GM19438 (cell line): ENCODE measurements around the gene BRD3.

Experiments used
- ATAC-seq: cut with Tn5 transposase; IDR thresholded peaks from one replicate; pipeline ENCODE4 v1.9.1; 2021; ENCODE audit warnings: low read depth; ENCODE audit not compliant: unreplicated experiment

Gene BRD3

DNA sequence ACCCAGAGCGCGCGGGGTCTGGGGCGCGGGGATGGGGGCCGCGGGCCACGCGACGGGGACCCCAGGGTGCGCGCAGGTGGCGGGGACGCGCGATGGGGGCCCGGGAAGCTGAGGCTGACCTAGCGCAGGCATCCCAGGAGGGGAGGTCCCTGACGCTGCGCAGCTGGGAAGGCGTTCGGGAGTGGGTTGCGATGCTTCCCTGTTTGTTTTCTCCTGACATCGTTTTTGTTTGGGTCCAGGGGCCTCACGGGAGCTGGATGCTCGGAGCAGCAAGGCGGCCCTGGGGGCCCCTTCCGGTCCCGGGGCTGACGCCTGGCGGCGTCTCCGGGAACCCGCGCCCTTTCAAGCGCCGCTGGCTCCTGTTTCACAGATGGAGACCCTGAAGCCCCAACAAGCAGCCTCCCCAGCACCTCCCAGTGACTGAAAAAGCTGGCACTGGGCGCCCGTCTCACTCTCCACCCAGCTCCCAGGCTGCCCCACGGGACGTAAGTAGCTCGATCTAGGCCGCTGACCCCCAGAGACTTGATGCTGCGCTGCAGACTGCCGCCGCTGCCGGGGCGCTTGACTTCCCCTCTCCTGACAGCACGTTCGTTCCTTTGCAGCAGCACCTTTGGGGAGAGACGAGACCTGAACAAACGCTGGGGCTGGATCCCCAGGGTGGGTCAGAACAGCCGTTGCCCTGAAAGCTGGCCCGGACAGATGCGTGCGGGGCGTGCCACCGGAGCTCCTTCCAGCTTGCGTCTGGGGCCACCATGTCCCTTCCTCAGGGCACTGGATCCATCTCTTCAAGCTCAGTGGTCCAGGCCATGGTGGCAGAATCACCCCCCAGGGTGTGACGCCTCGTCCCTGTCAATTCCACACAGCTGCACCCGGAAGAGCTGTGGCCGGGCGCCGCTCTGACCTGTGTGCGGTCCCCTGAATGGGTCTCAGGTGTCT, 42.0 kb downstream of the BRD3 start:
- ATAC-seq, result peak; percentile 56

DNA sequence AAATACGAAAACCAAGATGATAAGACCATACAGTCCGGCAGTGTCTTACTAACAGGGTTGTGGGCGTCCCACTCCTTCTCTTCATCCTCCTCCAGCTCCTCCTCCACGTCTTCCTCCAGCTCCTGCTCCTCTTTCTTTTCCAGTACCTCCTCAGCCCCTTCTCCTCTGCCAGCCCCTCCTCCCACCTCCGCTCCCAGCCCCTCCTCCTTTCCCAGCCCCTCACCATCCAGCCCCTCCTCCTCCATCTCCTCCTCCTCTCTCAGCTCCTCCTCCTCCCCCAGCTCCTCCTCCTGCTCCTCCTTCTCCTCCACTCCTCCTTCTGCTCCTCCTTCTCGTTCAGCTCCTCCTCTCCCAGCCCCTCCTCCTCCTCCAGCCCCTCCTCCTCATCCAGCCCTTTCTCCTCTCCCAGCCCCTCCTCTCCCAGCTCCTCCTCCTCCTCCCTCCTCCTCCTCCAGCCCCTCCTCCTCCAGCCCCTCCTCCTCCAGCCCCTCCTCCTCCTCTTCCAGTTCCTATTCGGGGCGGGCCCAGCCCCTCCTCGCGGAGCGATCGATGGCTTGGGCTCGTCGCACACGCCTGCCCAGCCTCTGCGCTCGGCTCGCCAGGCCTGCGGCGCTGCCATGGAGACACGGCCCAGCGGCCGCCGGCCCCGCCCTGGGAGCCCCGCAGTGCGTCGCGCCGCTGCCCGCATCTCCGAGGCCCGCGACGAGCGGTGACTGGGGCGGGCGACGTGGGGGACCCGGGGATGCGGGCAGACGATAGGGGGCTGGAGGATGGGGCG, 42.8 kb downstream of the BRD3 start, which contains the start of gene BRD3OS:
Gene BRD3OS (plus strand): TSS at position 654 of the 778 bp plus-strand sequence. CDS start 1,267 bp downstream, outside the sequence.
- peak; percentile 82 for ATAC-seq

DNA sequence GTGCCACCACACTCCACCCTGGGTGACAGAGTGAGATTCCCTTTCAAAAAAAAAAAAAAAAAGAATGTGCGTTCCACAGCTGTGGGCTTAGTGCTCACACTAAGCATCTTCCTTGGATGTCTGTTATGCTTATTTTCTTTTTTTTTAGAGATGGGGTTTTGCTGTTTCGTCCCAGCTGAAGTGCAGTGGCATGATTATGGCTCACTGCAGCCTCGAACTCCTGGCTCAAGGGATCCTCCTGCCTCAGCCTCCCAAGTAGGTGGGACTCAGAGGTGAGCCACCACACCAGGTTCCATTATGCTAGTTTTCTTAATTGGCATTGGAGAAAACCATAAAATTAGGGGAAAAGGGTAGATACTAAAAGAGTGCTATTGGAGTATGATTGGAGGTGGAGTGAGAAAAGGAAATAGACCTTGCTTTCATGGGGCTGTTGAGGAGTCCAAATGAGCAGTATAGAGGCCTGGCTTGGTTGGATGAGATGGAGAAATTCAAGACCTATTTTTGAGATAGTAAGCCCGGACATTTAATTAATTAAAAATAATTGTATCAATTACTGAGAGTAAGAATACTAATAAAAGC, 43.5 kb downstream of the BRD3 start:
- ATAC-seq, result no peak

DNA sequence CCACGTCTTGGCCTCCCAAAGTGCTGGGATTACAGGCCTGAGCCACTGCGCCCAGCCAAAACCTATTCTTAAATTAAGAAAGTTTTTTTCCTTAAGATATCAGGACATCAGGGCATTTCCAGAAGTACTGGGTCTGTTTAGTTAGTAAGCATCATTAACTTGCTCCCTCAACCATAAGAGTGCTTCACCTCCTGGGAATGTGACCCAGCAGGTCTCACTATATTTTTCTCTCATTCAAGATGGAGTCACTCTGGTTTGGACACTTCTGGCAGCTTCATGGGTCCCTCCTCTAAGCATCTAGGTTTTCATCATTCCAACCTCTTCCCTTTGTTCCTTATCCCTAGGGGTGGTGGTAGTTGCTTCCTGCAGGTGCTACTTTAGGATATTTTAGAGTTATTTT, 52.9 kb downstream of the BRD3 start:
- ATAC-seq, result no peak

DNA sequence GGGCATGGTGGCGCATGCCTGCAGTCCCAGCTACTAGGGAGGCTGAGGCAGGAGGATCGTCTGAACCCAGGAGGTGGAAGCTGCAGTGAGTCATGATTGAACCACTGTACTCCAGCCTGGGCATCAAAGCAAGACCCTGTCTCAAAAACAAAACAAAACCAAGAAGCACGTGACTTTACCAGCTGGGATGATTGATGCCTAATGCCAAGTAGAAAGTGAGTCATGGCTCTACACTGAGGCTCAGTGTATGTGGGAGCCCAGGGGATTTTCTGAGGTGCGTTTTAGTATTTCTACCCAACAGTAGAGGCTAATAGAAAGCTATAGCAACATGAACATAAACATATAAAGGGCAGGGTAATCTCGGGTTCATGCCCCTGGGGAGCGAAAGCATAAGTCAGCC, 56.4 kb downstream of the BRD3 start:
- ATAC-seq, result no peak

DNA sequence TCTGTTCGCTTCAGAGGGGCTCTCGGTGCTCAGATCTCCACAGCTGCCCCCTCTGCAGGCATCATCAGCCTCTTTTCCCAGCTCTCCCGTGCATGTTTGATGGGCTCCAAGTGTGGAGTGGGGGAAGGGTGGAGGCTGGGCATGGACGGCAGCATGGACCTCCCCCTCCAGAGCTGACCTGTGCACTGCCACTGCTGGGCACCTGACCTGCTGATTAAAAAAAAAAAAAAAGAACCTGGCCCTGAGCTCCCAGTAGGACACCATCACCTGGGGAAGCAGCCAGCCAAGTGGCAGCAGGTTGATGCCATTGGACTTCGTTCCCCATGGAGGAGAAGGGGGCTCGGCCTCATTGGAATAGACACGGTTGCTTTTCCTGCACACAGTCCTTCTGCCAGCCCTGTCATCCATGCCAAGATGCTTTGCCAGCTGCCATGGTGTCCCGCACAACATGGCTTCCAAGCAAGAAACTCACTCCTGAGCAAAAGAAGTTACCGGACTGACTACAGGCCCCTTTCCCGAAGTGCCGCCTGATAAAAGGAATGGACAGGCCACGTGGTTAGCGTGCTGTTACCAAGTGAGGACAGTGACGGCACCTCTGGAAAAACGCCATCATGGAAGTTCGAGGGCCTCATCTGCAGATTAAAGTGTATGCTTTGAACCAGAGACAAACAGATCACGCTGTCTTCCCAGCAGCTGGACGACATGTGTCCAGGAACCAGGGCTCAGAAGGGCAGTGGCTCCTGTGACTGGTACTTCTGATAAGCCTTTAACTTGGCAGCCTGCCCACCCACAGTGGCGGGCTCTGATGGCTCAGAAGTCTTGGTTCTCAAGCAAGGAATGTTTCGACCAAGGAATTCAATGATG, 57.3 kb downstream of the BRD3 start:
- ATAC-seq, result no peak

DNA sequence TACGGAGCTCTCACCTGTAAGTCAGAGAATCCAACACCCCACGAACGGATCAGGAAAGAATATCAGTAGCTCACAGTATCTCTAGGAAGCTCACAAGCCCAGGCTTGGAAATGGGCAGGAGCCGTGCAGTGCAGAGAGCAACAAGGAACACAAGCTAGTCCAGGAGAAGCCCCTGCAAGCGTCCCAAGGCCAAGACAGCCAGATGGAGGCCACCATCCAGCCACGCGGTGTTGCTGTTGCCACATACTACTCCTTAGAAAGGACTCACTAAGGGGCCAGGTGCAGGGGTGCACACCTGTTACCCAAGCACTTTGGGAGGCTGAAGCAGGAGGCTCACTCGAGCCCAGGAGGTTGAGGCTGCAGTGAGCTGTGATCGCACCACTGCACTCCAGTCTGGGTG, 60.3 kb downstream of the BRD3 start:
- no peak for ATAC-seq

DNA sequence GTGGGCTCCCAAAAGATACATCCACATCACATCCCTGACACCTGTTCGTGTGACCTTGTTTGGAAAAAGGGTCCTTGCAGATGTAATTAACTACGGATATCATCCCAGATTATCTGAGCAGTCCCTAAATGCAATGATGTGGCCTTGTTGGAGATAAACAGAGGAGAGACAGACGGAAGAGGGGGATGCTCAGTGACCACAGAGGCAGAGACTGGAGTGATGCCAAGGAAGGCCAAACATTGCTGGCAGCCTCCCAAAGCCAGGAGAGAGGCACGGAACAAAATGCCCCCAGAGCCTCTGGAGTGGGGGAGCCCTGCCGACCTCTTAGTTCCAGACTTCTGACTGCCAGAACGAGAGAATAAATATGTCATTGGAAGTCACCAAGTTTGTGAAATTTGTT, 60.7 kb downstream of the BRD3 start:
- ATAC-seq, result no peak

DNA sequence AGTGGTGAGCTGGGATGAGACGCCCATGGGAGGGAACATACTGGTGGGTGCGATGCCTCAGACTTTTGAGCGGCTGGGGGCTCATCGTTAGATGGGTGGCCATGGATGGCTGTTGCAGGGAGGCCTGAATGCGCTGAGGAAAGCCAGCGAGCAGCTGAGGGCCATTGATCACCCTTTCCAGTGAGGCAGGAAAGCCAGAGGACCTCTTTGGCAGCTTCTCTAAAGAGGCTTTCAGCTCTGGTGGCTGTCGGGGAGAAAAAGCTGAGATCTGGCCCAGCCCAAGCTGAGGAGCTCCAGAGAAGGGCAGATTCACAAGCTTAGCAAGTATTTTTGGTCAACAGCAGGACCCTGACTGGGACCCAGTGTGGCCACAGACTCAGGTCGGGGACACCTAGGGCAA, 62.4 kb downstream of the BRD3 start:
- no peak for ATAC-seq

DNA sequence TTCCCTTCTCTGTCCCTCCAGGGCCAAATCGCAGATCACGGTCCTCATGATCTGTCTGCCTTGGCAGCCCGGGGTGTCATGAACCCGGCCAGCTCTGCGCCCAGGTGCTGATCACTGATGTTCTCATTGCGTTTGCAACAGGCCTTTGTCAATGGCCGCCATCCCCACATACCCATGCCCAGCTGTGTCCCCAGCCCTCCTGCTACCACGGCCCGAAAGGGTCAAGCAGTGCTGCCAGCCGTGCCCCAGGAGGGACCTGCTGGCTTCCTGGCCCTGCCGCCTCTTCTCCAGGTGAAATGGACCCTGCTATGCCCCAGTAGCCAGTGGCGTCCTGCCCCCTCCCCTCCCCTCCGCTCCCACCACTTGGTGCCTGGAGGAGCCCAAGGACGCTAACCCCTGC, 62.9 kb downstream of the BRD3 start:
- no peak for ATAC-seq

DNA sequence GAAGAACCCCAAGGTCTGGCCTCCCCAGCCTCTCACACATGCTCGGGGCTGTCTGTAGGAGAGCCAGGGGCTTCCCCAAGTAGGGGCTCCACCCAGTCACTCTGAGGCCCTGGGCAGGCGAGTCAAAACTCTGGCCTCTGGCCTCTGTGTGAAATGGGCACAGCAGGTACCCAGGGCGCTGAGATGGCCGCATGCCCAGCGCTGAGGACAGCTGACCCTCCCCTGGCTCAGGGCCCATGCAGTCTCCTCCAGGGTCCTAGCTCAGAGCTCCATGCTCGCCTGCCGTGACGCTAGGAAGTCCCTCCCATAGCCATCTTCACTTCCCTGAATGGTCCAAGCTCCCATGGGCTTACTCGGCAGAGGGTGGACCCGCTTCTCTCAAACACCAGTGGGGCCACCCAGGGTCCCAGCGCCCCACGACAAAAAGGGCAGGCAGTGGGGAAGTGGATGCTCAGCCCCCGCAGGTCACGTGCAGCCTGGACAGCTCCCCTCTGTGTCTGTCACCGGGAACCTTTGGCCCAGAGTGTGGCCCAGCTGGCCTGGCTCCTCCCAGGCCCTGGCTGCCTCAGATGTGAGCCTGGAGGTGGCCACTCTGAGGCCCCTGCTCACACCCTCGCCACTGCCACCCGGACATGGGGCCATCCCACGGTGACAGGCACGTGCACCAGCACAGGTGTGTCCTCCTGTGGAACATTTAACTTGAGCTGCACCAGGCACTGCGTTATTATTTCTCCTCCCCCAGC, 63.5 kb downstream of the BRD3 start:
- ATAC-seq, result no peak

DNA sequence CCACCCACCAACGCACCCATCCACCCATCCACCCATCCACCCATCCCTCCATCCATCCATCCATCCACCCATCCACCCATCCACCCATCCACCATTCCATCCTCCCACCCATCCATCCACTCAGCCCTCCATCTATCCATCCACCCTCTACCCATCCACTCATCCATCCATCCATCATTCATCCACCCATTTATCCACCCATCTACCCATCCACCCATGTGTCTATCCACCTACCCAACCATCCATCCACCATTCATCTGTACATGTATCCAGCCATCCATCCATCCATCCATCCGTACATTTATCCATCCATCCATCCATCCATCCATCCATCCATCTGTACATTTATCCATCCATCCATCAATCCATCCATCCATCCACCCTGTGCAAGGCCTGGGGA, 64.6 kb downstream of the BRD3 start:
- no peak for ATAC-seq

DNA sequence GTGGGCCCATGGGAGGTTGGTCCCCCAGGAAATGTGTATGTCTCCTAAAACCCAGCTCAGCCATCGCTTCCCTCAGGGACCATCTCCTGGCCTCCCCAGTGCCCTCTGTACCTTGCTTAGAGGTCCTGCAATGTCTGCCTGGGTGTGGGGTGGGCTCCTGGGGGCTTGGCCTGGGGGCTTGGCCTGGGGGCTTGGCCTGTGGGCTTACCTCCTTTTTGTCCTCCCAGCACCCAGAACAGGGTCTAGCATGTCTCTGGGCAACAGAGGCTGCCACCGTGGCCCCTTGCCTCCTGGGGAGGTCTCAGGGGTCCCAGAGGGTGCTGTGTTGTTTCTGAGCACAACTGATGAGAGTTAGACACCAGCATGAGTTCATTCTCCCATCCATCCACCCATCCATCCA, 65.0 kb downstream of the BRD3 start:
- no peak for ATAC-seq

DNA sequence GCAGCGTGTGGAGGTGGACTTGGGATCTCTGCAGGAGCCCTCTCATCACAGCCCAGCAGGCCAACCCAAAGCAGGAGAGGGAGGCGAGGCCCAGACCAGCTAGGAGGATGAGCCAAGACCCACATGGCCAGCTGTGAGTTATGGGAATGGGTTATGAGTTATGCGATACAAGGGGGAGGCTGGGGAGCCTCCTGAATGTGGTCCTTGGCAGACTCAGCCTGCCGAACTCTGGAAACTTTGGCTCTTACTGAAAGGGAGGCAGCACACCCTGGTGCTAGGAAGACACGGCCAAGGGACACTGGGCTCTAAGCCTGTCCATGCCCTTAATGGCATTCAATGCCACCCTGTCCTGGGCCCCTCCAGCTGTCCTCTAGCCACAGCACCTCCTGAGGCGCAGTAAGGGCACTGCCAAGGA, 68.0 kb downstream of the BRD3 start:
- no peak for ATAC-seq

DNA sequence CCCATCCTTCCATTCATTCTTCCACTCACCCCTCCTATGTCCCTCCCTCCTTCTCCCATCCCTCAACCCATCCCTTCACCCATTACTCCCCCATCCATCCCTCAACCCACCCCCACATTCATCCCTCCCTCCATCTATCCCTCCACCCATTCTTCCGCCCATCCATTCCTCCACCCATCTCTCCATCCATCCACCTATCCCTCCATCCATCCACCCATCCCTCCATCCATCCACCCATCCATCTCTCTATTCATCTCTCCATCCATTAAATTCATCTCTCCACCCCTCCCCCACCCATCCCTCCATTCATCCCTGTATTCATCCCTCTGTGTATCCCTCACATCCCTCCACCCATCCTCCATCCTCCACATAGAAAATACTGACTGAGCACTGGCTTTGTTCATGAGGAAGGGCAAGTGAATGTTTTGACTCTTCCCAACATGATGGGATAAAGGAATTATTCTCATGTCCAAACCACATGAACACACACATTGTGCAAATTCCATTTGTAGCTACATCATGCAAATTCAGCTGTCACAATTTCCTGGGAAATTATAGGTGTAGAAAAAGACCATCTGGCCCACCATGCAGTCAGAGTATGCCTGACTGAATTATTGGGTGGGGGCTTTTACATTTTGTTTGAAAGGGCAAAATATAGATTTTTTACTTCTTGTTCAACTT, 68.8 kb downstream of the BRD3 start:
- no peak for ATAC-seq

DNA sequence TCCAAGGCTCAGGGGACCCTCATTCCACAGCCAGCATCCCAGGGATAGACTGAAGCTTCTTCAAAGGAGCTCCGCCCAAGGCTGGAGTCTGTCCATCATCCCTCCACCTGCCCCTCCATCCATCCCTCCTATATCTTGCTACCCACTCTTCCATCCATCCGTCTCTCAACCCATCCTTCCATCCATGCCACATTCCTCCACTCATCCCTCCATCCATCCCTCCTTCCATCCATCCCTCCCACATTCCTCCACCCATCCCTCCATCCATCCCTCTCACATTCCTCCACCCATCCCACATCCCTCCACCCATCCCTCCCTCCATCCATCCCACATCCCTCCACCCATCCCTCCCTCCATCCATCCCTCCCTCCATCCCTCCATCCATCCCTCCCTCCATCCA, 70.2 kb downstream of the BRD3 start:
- ATAC-seq, result no peak

DNA sequence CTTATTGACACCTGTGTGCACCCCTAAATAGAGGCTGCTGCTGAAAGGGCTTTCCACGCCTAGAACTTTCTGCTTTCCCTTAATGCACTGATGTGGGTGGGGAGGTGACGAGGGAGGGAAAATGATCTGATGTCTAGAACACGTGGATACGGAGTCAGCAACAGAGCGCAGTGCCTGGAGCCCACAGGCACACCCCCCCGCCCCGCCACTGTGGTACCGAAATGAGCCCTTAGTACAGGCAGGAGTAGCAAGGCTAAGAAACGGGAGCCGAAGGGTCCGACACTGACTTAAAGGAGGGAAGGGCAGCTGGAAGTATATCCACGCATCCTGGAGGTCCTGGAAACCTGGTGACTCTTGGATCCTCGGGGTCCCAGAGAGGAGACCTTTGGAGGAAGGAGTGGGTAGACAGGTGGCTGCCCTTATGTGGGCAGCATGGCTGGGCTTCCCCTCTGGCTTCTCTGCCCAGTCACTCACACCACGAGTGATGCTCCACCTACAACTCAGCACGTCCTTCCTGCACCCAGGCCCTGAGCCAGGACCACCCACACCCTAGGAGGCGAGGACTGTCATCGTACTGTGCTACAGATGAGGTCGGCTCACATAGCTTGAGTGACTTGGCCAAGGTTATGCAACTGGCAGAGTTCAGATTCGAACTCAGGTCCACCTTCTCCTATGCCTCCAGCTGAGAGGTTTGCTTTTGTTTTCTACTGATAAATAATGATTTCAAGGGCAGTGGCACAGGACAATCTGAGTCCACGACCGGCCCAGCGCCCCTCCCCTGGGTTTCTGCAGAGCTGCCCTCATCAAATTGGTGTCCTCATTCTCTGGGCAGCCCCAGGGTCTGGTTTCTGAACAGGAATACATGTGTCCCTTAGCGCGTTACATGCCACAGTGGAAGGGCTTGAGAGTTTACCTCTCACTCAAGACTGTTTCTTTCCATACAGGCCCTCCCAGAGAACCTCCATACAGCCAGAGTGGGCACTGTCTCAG, 71.0 kb downstream of the BRD3 start:
- ATAC-seq, result no peak
